Fibroblast of lung (primary cell): ENCODE data around the gene CBLL1. TPM values are rescaled to one million over a fixed set of nuclear protein-coding genes. Genes with fewer than 3 reads are reported as not detected.

Experiments used
- DNase-seq, 2 donors: peaks; one replicate each; pipeline versions ENCODE4 v3.0.0 to v3.0.0-alpha.2; 2010; ENCODE audit warnings: low read depth in 2 of 2
- H2AFZ ChIP-seq: 2 replicates; pipeline ENCODE4 v1.5.1; 2012; ENCODE audit warnings: low read length, control low read depth, inconsistent platforms
- H3K27ac ChIP-seq: 2 replicates; pipeline ENCODE4 v1.5.1; 2011; ENCODE audit warnings: low read length, control low read depth; ENCODE audit not compliant: insufficient read depth
- H3K27me3 ChIP-seq: 2 replicates; pipeline ENCODE4 v1.5.1; 2011; ENCODE audit warnings: mild to moderate bottlenecking, low read length; ENCODE audit not compliant: control insufficient read depth, insufficient read depth
- H3K36me3 ChIP-seq: 2 replicates; pipeline ENCODE4 v1.5.1; 2011; ENCODE audit warnings: low read length; ENCODE audit not compliant: control insufficient read depth, insufficient read depth
- H3K4me1 ChIP-seq: 2 replicates; pipeline ENCODE4 v1.5.1; 2011; ENCODE audit warnings: low read length; ENCODE audit not compliant: control insufficient read depth, insufficient read depth; ENCODE audit errors: extremely low read depth
- H3K4me2 ChIP-seq: 2 replicates; pipeline ENCODE4 v1.5.1; 2011; ENCODE audit warnings: low read length, control low read depth; ENCODE audit not compliant: insufficient read depth; ENCODE audit errors: extremely low read depth
- H3K4me3 ChIP-seq, 4 experiments: fragments of 200-600 bp in 1 of 4; sonication (generic) in 1 of 4; replicated peaks in 1 of 4; 2 replicates each; pipeline ENCODE4 v1.5.1; 2011 to 2016; ENCODE audit warnings: low read length in 4 of 4, low read depth in 3 of 4, mild to moderate bottlenecking in 3 of 4, control low read depth in 2 of 4, inconsistent platforms in 1 of 4, mixed read lengths in 1 of 4; ENCODE audit not compliant: insufficient read depth in 1 of 4; ENCODE audit errors: control extremely low read depth in 1 of 4
- H3K79me2 ChIP-seq: 2 replicates; pipeline ENCODE4 v1.5.1; 2012; ENCODE audit warnings: mild to moderate bottlenecking, low read length, inconsistent platforms; ENCODE audit not compliant: control insufficient read depth, insufficient read depth
- H3K9ac ChIP-seq: 2 replicates; pipeline ENCODE4 v1.5.1; 2011; ENCODE audit warnings: mild to moderate bottlenecking, low read length, control low read depth; ENCODE audit not compliant: insufficient read depth
- H3K9me3 ChIP-seq: 2 replicates; pipeline ENCODE4 v1.5.1; 2012; ENCODE audit warnings: low read depth, low read length; ENCODE audit not compliant: control insufficient read depth, insufficient read depth
- H4K20me1 ChIP-seq: 2 replicates; pipeline ENCODE4 v1.5.1; 2011; ENCODE audit warnings: low read length; ENCODE audit not compliant: control insufficient read depth, insufficient read depth; ENCODE audit errors: extremely low read depth
- CTCF ChIP-seq, 2 donors: IDR thresholded peaks in 1 of 2; conservative IDR thresholded peaks in 1 of 2; 1 replicate in 1 of 2; 2 replicates in 1 of 2; pipeline ENCODE4 v1.5.1; 2011 to 2012; ENCODE audit warnings: low read length in 2 of 2, control low read depth in 1 of 2, inconsistent platforms in 1 of 2, low read depth in 1 of 2, mild to moderate bottlenecking in 1 of 2
- EZH2 ChIP-seq: IDR thresholded peaks from 2 replicates; pipeline ENCODE4 v1.5.1; 2012; ENCODE audit warnings: low read length, control low read depth, mild to moderate bottlenecking; ENCODE audit errors: missing control alignments
- polyA plus RNA-seq, 2 donors: library from polyadenylated mRNA; depleted of rRNA in 1 of 2; stranded (reverse) in 1 of 2; unstranded in 1 of 2; fragments of >200 nt; gene quantifications; 2 replicates each; pipeline ENCODE4 v1.2.1, GENCODE V29; 2011 to 2012; ENCODE audit warnings: missing spikeins in 1 of 2
- total RNA-seq: library from RNA; depleted of rRNA; stranded (reverse); fragments of >200 nt; gene quantifications from 2 replicates; pipeline ENCODE4 v1.2.1, GENCODE V29; 2014

Gene CBLL1
- total and polyA plus RNA-seq, 2 donors (not counting 1 experiment from before 2014, with no cell fraction given) = 17.5 to 20.1 TPM

GRCh38 chr7:107758667-107759066, 14.7 kb downstream of the CBLL1 start:
- TF ChIP-seq EZH2 = no peak
- TF ChIP-seq CTCF (conservative IDR thresholded peaks at IDR 0.05 in 1 of 2, IDR thresholded peaks at IDR 0.05 in 1 of 2; ENCODE audit: low read depth in 1 of 2, low read length in 2 of 2) = no peak
- no peak overlapping the region for H3K4me3 ChIP-seq
- no peaks in the 10 kb centered on the region for H3K27me3 ChIP-seq
- H3K9me3 ChIP-seq = no peaks in the 10 kb centered on the region
- no peak overlapping the region for H3K9ac ChIP-seq
- H3K4me1 ChIP-seq = no peaks in the 10 kb centered on the region
- DNase-seq = no peak
- no peak overlapping the region for H3K27ac ChIP-seq
- H4K20me1 ChIP-seq = no peaks in the 10 kb centered on the region
- H3K36me3 ChIP-seq = peaks cover 3% of the 10 kb centered on the region
- no peaks in the 10 kb centered on the region for H3K79me2 ChIP-seq
- H3K4me2 ChIP-seq = no peak overlapping the region
- H2AFZ ChIP-seq = no peak overlapping the region

GRCh38 chr7:107767391-107767790, 23.4 kb downstream of the CBLL1 start:
- DNase-seq = no peak
- H3K4me3 ChIP-seq = no peak overlapping the region
- no peaks in the 10 kb centered on the region for H4K20me1 ChIP-seq
- no peak overlapping the region for H2AFZ ChIP-seq
- H3K9me3 ChIP-seq = no peaks in the 10 kb centered on the region
- no peaks in the 10 kb centered on the region for H3K79me2 ChIP-seq
- H3K4me2 ChIP-seq = no peak overlapping the region
- H3K27me3 ChIP-seq = no peaks in the 10 kb centered on the region
- H3K36me3 ChIP-seq = no peaks in the 10 kb centered on the region
- H3K27ac ChIP-seq = no peak overlapping the region
- no peak overlapping the region for H3K9ac ChIP-seq
- no peak for TF ChIP-seq CTCF (conservative IDR thresholded peaks at IDR 0.05 in 1 of 2, IDR thresholded peaks at IDR 0.05 in 1 of 2; ENCODE audit: low read depth in 1 of 2, low read length in 2 of 2)
- TF ChIP-seq EZH2 = no peak
- H3K4me1 ChIP-seq = no peaks in the 10 kb centered on the region

GRCh38 chr7:107768263-107768662, 24.3 kb downstream of the CBLL1 start:
- TF ChIP-seq CTCF (conservative IDR thresholded peaks at IDR 0.05 in 1 of 2, IDR thresholded peaks at IDR 0.05 in 1 of 2; ENCODE audit: low read depth in 1 of 2, low read length in 2 of 2) = no peak
- no peak for TF ChIP-seq EZH2
- Histone ChIP-seq H3K36me3 (no peaks in the 10 kb centered on the region), H3K4me1 (no peaks in the 10 kb centered on the region), H2AFZ (no peak overlapping the region), H3K27me3 (no peaks in the 10 kb centered on the region), H3K9me3 (no peaks in the 10 kb centered on the region), H3K4me3 (no peak overlapping the region), H3K4me2 (no peak overlapping the region), H4K20me1 (no peaks in the 10 kb centered on the region), H3K79me2 (no peaks in the 10 kb centered on the region), H3K27ac (no peak overlapping the region), H3K9ac (no peak overlapping the region)
- peak in 1 of 2 donors; percentile 10 for DNase-seq
